NCI-H1417 treated with DMSO at 0.1 percent for 48 hours (cell line): ENCODE data around the gene RPRD1A.
"Not testable (repeated sequence)": the region's sequence is repeated elsewhere in the genome, so short reads cannot be mapped to it uniquely, and the experiment has no call there.

Experiments
- DNase-seq: peaks from one replicate; lab custom pipeline; 2025; lab: John Stamatoyannopoulos, UW

RPRD1A gene

GRCh38 chr18:35968278-35968880, 99.0 kb downstream of the RPRD1A start:
- DNase-seq: no peak

DNA sequence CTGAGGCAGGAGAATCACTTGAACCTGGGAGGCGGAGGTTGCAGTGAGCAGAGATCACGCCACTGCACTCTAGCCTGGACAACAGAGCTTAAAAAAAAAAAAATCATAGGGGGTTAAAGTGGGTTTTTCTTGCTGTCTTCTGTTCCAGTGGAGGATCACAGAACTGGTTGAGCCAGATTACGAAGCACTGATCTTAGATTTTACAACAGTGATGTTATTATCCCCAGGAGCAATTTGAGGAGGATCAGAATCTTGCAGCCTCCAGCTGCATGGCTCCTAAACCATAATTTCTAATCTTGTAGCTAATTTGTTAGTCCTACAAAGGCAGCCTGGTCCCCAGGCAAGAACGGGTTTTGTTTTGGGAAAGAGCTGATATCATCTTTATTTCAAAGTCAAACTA, 99.5 kb downstream of the RPRD1A start:
- not testable (repeated sequence) for DNase-seq

DNA sequence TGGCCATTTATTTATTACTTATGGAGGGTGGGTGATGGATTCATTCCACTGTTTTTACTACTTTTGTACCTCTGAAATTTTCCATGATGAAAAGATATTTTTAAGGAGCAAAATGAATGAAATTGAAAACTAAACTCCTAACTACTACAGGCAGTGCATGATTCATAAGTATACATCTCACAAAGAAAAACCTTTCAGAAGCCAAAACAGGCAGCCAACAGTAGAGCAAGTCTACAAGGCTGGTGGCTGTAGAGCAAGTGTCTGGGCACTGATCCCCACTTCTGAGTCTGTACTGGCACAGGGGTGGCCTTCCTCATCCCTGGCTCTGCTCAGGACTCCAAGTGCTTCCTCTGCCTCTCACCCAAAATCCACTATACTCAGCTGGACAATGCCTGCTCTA, 103.0 kb downstream of the RPRD1A start:
- no peak for DNase-seq

- no peak for DNase-seq
Observed at GRCh38 chr18:35962320-35962719, 105.0 kb downstream of the RPRD1A start.

GRCh38 chr18:35956226-35956625, 111.1 kb downstream of the RPRD1A start:
- DNase-seq: no peak

DNA sequence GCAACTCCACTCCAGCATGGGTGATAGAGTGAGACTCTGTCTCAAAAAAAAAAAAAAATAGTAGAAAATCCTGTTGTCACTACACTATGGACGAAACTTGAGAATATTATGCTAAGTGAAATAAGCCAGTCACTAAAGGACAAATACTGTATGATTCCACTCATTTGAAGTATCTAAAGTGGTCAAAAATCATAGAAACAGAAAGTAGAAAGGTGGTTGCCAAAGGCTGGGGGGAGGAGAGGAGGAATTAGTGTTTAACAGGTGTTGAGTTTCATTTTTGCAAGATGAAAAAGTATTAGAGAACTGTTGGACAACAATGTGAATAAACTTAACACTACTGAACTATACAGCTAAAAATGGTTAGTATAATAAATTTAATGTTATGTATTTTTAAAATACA, 113.7 kb downstream of the RPRD1A start:
- no peak for DNase-seq

- DNase-seq: no peak
Observed at GRCh38 chr18:35950628-35950982, 116.8 kb downstream of the RPRD1A start.

DNA sequence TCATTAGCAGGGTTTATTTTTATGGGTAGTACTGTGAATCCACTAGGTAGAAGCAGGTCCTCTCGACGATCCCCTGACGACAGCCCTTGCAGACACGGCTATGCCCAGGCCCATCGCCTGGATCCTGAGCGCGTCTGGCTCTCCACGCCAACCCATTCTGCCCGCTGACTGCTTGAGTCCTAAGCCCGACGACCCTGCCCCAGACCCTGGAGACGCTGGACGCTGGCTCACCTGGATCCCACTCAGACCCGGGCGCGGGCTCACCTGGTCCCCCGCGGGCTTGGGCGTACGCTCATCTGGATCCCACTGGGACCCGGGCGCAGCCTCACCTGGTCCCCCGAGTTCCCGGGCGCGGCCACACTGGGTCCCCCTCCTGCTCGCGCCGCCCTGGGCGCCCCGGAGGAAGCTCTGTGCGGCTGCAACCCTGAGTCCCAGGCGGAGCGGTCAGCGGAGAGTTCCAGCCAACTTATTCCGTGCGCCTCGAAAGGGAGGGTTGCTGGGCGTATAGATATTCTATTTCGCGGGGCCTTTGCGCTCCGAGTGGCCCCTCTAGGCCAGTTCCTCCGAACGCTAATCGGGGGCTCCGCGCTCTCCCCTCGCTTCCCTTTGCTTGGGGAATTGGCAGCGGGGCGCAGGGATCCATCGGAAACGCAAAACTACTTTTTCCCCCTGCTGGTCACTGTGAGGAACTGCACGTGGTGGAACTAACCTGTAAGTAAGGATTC, 117.3 kb downstream of the RPRD1A start:
- DNase-seq: peak; percentile 3

DNA sequence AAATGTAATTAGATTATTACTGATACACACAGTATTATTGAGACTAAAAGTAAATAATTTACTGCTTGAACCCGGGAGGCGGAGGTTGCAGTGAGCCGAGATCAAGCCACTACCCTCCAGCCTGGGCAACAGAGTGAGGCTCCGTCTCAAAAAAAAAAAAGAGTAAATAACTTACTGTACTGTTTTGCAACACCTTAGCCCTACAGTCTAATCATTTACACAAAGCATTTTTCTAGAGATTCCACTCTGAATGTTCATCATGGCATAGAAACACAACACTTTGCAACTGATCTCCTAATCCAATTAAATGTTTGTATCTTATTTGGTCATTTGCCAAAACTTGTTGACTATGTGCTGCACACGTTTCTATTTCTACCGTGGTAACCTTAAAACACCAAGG, 118.3 kb downstream of the RPRD1A start:
- DNase-seq: no peak

GRCh38 chr18:35948080-35948479, 119.3 kb downstream of the RPRD1A start:
- no peak for DNase-seq

- no peak for DNase-seq
Observed at GRCh38 chr18:35942661-35943060, 124.7 kb downstream of the RPRD1A start.

DNA sequence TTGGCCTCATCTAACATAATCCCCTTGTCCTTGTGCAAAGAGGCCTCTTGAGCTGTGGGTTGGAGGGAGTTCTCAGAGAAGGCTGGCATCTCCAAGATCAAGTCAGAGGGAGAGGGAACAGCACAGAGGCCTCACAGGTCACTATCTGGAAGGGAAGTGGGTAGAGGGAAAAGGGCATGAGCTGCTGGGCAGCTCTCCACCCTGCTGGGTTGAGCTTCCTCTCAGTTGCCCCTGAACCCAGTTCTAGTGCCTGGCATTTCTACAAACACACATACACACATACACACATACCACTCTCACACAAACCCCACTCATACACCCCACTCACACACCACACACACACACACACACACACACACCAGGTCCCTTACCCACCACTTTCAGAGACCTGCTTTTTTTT, 125.2 kb downstream of the RPRD1A start:
- no peak for DNase-seq

DNA sequence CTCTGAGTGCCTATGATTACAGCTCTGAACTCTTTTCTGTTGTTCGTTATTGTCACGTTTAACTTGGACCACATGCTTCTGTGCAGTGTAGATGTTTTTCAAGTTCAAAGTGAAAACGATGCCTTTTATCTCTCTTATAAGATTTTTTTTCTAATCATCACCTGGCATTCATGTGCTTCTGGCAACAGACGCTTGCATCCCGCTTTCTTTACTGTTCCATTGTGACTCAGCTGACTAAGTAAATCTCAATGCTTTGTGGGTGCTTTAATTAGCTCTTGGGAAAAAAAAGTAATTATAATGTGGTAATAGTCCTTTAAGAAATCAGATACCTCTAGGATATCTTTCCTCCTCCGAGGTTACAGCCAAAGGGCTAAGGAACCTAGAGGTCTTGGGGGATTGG, 126.1 kb downstream of the RPRD1A start:
- DNase-seq: no peak
